DND-41 (cell line): ENCODE data around the gene MRPS23.
"Not testable (repeated sequence)": the region's sequence is repeated elsewhere in the genome, so short reads cannot be mapped to it uniquely, and the experiment has no call there.

ENCODE experiments used
- CTCF ChIP-seq: IDR thresholded peaks from 2 replicates; pipeline ENCODE4 v1.5.1; 2012; ENCODE audit warnings: borderline replicate concordance, low read length, moderate library complexity, mild to moderate bottlenecking; ENCODE audit not compliant: poor library complexity, severe bottlenecking; ENCODE audit errors: extremely low read depth
- EZH2 ChIP-seq: IDR thresholded peaks from 3 replicates; pipeline ENCODE4 v1.6.1; 2012; ENCODE audit warnings: borderline replicate concordance, low read depth, mild to moderate bottlenecking, moderate library complexity, low read length, inconsistent platforms; ENCODE audit not compliant: severe bottlenecking

GRCh38 chr17:57846056-57846945 is 3.5 kb downstream of the MRPS23 start:
- TF ChIP-seq CTCF, EZH2: not testable (repeated sequence)
